K562 (cell line): ENCODE measurements around the gene ANKFN1. TPM values are rescaled to one million over a fixed set of nuclear protein-coding genes. Genes with fewer than 3 reads are reported as not detected.

ENCODE experiments used
- ATAC-seq: fragments of 200-7000 bp; cut with Tn5 transposase; 3 replicates; pipeline ENCODE4 v1.9.1; 2020; ENCODE audit warnings: moderate library complexity
- Bru-seq: library from RNA; stranded (reverse); fragments of 400-500 nt; gene quantifications from one replicate; lab custom pipeline; 2021; lab: Mats Ljungman, UMichigan
- BruChase-seq, 2 experiments: library from RNA; stranded (reverse); fragments of 400-500 nt; gene quantifications; one replicate each; lab custom pipeline; 2021; lab: Mats Ljungman, UMichigan
- BruUV-seq: library from RNA; stranded (reverse); fragments of 400-500 nt; replicated peaks from 2 replicates; lab custom pipeline; 2021; lab: Mats Ljungman, UMichigan
- CTCF ChIA-PET: fragments of 300-600 bp; formaldehyde crosslinking; extraction: SDS; loops from one replicate; lab custom pipeline; 2021; ENCODE audit warnings: low intra/inter-chr PET ratio; lab: Yijun Ruan, JAX
- POLR2A ChIA-PET: fragments of 300-600, 350-650 bp; sonication (Branson Sonifier 250); formaldehyde crosslinking; extraction: SDS; loops from one replicate; lab custom pipeline; 2021; ENCODE audit warnings: antibody characterized with exemption, inconsistent platforms; lab: Yijun Ruan, JAX
- DNase-seq, 4 experiments: peaks; one replicate each; pipeline versions ENCODE4 v3.0.0 to v3.0.0-alpha.2; 2011 to 2018; ENCODE audit warnings: low spot score in 3 of 4, mixed read lengths in 3 of 4; ENCODE audit errors: extremely low read depth in 1 of 4
- FAIRE-seq: peaks from 2 replicates; lab custom pipeline; 2011; peaks lifted over from hg19 to GRCh38; lab: Jason Lieb, UNC
- H2AFZ ChIP-seq: 2 replicates; pipeline ENCODE4 v1.6.0; 2011; ENCODE audit warnings: low read depth, low read length, control low read depth, inconsistent platforms
- H3K27ac ChIP-seq: fragments of 200-600 bp; 3 replicates; pipeline ENCODE4 v1.8.0; 2011; ENCODE audit warnings: low read depth, mild to moderate bottlenecking, control low read depth, inconsistent platforms, low read length, moderate library complexity, mixed read lengths; ENCODE audit errors: extremely low read depth
- H3K27me3 ChIP-seq, 2 experiments: fragments of 300-600 bp in 1 of 2; 2 replicates in 1 of 2; 3 replicates in 1 of 2; pipeline versions ENCODE4 v1.6.0 to v1.8.0; 2011; ENCODE audit warnings: inconsistent platforms in 2 of 2, low read length in 2 of 2, mild to moderate bottlenecking in 1 of 2, mixed read lengths in 1 of 2, moderate library complexity in 1 of 2; ENCODE audit not compliant: control insufficient read depth in 2 of 2, insufficient read depth in 2 of 2
- H3K36me3 ChIP-seq: fragments of 300-600 bp; 3 replicates; pipeline ENCODE4 v1.8.0; 2011; ENCODE audit warnings: mild to moderate bottlenecking, low read length, inconsistent platforms; ENCODE audit not compliant: control insufficient read depth, insufficient read depth
- H3K4me1 ChIP-seq, 2 experiments: fragments of 200-600 bp in 1 of 2; replicated peaks in 1 of 2; 2 replicates in 1 of 2; 3 replicates in 1 of 2; pipeline versions ENCODE4 v1.5.1 to v1.8.0; 2011; ENCODE audit warnings: inconsistent platforms in 2 of 2, low read length in 2 of 2, mild to moderate bottlenecking in 1 of 2, mixed read lengths in 1 of 2, moderate library complexity in 1 of 2; ENCODE audit not compliant: control insufficient read depth in 2 of 2, insufficient read depth in 2 of 2
- H3K4me2 ChIP-seq: 2 replicates; pipeline ENCODE4 v1.6.1; 2011; ENCODE audit warnings: low read length, control low read depth, inconsistent platforms, mixed read lengths; ENCODE audit not compliant: insufficient read depth
- H3K4me3 ChIP-seq: fragments of 200-600 bp; sonication (generic), shearing (Covaris generic); 2 replicates; pipeline ENCODE4 v1.5.1; 2016; ENCODE audit warnings: control low read depth, inconsistent platforms
- H3K79me2 ChIP-seq: fragments of 200-600 bp; 3 replicates; pipeline ENCODE4 v1.8.0; 2011; ENCODE audit warnings: low read length, inconsistent platforms; ENCODE audit not compliant: control insufficient read depth, insufficient read depth
- H3K9ac ChIP-seq, 2 experiments: 2 replicates each; pipeline versions ENCODE4 v1.6.0 to v1.6.1; 2011; ENCODE audit warnings: low read depth in 2 of 2, low read length in 2 of 2, control low read depth in 1 of 2, inconsistent platforms in 1 of 2, mild to moderate bottlenecking in 1 of 2, mixed read lengths in 1 of 2; ENCODE audit not compliant: insufficient read depth in 1 of 2
- H3K9me1 ChIP-seq: one replicate; pipeline ENCODE4 v1.6.0; 2011; ENCODE audit warnings: inconsistent platforms, mild to moderate bottlenecking, low read length, moderate library complexity; ENCODE audit not compliant: control insufficient read depth, insufficient read depth
- H3K9me3 ChIP-seq: replicated peaks from 2 replicates; pipeline ENCODE4 v1.5.1; 2011; ENCODE audit warnings: low read depth, low read length, inconsistent platforms; ENCODE audit not compliant: control insufficient read depth, insufficient read depth
- H4K20me1 ChIP-seq: replicated peaks from 2 replicates; pipeline ENCODE4 v1.6.1; 2011; ENCODE audit warnings: low read length, inconsistent platforms, mixed read lengths; ENCODE audit not compliant: control insufficient read depth, insufficient read depth
- MYBL2 ChIP-seq, 2 experiments: fragments of 450-650 bp in 1 of 2; sonication (generic) in 1 of 2; formaldehyde crosslinking in 1 of 2; IDR thresholded peaks; 2 replicates each; pipeline versions ENCODE4 v1.6.1 to v1.8.1; 2017 to 2022; ENCODE audit warnings: borderline replicate concordance in 1 of 2, inconsistent platforms in 1 of 2, low read depth in 1 of 2, mild to moderate bottlenecking in 1 of 2, missing genetic modification reagents in 1 of 2, moderate library complexity in 1 of 2
- NFE2L1 ChIP-seq: fragments of 450-650 bp; IDR thresholded peaks from 2 replicates; pipeline ENCODE4 v1.6.1; 2016; ENCODE audit warnings: missing genetic modification characterization, low read depth, mild to moderate bottlenecking, missing compliant biosample characterization, moderate library complexity, borderline replicate concordance
- PHF20 ChIP-seq: fragments of 450-650 bp; IDR thresholded peaks from 2 replicates; pipeline ENCODE4 v1.6.1; 2018; ENCODE audit not compliant: partially characterized antibody
- PHTF2 ChIP-seq: fragments of 250-450 bp; sonication (Bioruptor Pico); IDR thresholded peaks from 2 replicates; pipeline ENCODE4 v1.5.0; 2021; ENCODE audit warnings: mild to moderate bottlenecking
- RFX1 ChIP-seq: fragments of 450-650 bp; IDR thresholded peaks from 2 replicates; pipeline ENCODE4 v1.6.1; 2016; ENCODE audit warnings: mild to moderate bottlenecking, moderate library complexity
- WGBS: fragments of 100-300 bp; shearing (Covaris generic); methylation state at CpG from one replicate; pipeline ENCODE4 v1.1.6; 2016; ENCODE audit warnings: low coverage, mixed read lengths; ENCODE audit not compliant: insufficient coverage; ENCODE audit errors: missing lambda C conversion rate; 5-methylcytosine and 5-hydroxymethylcytosine counted together
- in situ Hi-C: fragments of 300-500 bp; cut with MboI; formaldehyde crosslinking; loops from 4 replicates; pipeline ENCODE4 v1.15.0; 2018; ENCODE audit warnings: inconsistent platforms, mixed read lengths
- intact Hi-C: fragments of 100-400 bp; cut with micrococcal nuclease; formaldehyde crosslinking; loops from 2 replicates; pipeline ENCODE4 v1.14.2; 2022
- long read RNA-seq, 3 experiments: library from polyadenylated mRNA in 2 of 3; library from RNA in 1 of 3; unstranded in 2 of 3; stranded (forward) in 1 of 3; transcript quantifications; one replicate each; pipeline ENCODE4 v2.0.0, GENCODE V29; 2019 to 2022
- polyA minus RNA-seq, 3 experiments: library from RNA; depleted of rRNA, polyadenylated mRNA; stranded (reverse); fragments of >200 nt; gene quantifications; 2 replicates each; pipeline ENCODE4 v1.2.3, GENCODE V29; 2011
- polyA plus RNA-seq, 8 experiments: library from polyadenylated mRNA; depleted of rRNA in 4 of 8; stranded (reverse) in 5 of 8; unstranded in 3 of 8; fragments of >200 nt; fragmentation: Nextera tagmentation in 2 of 8; fragmentation: Illumina TruSeq in 1 of 8; extraction: Ambion mirVana in 2 of 8; extraction: Trizol in 1 of 8; gene quantifications; 2 replicates each; pipeline versions ENCODE4 v1.2.1 to v1.2.3, GENCODE V29; 2011 to 2014; ENCODE audit warnings: inconsistent platforms in 1 of 8, missing spikeins in 1 of 8
- total RNA-seq, 7 experiments: library from RNA; depleted of rRNA in 6 of 7; stranded (reverse); fragments of >200 nt in 6 of 7; fragmentation: Illumina TruSeq in 2 of 7; extraction: Trizol in 2 of 7; gene quantifications; 2 replicates each; pipeline versions ENCODE4 v1.2.1 to v1.2.3, GENCODE V29; 2011 to 2021; ENCODE audit warnings: low replicate concordance in 1 of 7

The ANKFN1 gene
- total RNA-seq (2011; cell fraction: chromatin; rRNA removed; ENCODE audit: low replicate concordance): not detected in 2 replicates
- total RNA-seq (2011; cell fraction: nucleolus; rRNA removed): 0.33 TPM in 1 of 2 replicates, not detected in the other
- total RNA-seq (2011; cell fraction: nucleoplasm; rRNA removed): 0.37 TPM in 1 of 2 replicates, not detected in the other
- total RNA-seq (2014; rRNA removed) (0.49 TPM in 1 of 2 replicates, not detected in the other), total RNA-seq (2014; rRNA removed; fragmentation: Illumina TruSeq; extraction: Trizol) (0.26 and 0.29 TPM in 2 replicates), total RNA-seq (2015; rRNA removed; fragmentation: Illumina TruSeq; extraction: Trizol) (0.11 and 0.23 TPM in 2 replicates), total RNA-seq (2021) (0.11 and 0.13 TPM in 2 replicates), polyA plus RNA-seq (2011; rRNA removed) (0.04 TPM in 1 of 2 replicates, not detected in the other), polyA plus RNA-seq (2014; fragmentation: Illumina TruSeq; extraction: Trizol) (0.17 and 0.24 TPM in 2 replicates), polyA plus RNA-seq (2014; fragmentation: Nextera tagmentation; extraction: Ambion mirVana) (under 1 TPM; 0.10 to 0.39 TPM), polyA plus RNA-seq (2014; rRNA removed) (0.16 and 0.19 TPM in 2 replicates), polyA minus RNA-seq (2011; rRNA and poly(A)+ RNA removed) (0.11 TPM in 1 of 2 replicates, not detected in the other), Bru-seq, nascent RNA (percentile 13 among the genes with signal in this experiment), BruChase-seq, experiment 1, labeled RNA remaining after a 2-hour chase (percentile 22 among the genes with signal in this experiment), BruChase-seq, experiment 2, labeled RNA remaining after a 6-hour chase (percentile 20 among the genes with signal in this experiment)
- polyA plus RNA-seq (2011; cell fraction: cytosol; rRNA removed): not detected in 2 replicates
- polyA plus RNA-seq (2011; cell fraction: nucleus; rRNA removed): 0.16 TPM in 1 of 2 replicates, not detected in the other
- polyA plus RNA-seq (2012): 0.05 and 2.7 TPM in 2 replicates
- not detected in 2 replicates for polyA minus RNA-seq (2011; cell fraction: cytosol; rRNA and poly(A)+ RNA removed)
- polyA minus RNA-seq (2011; cell fraction: nucleus; rRNA and poly(A)+ RNA removed): not detected in 2 replicates
- long read RNA-seq, experiment 1, partial matches to known transcripts: 0 of 2 reads
- long read RNA-seq, experiment 1, other reads (novel, unspliced or antisense): 2 of 2 reads
- long read RNA-seq, experiment 2: 0 reads
- long read RNA-seq, experiment 3: 0 reads

GRCh38 chr17:56152874-56153602, at the start of gene ANKFN1:
Gene ANKFN1 (plus strand): TSS chr17:56153475. CDS start chr17:56212668, 59,193 bp downstream.
- no TSS peak for BruUV-seq
- POLR2A ChIA-PET: interaction anchor here (1.0 kb wide), 1 partner anchor 9 kb away, joined by 3 read pairs; no protein-coding TSS in a partner anchor
- TF ChIP-seq NFE2L1 (tag) (no peak), RFX1 (0 out of 2 replicates have a peak, but pooled peaks have one; percentile 26), PHTF2 (CRISPR knock-in tag) (no peak), PHF20 (no peak), MYBL2 (IDR thresholded peaks at IDR 0.05; ENCODE audit: low read depth) (no peak), MYBL2 (CRISPR knock-in tag; IDR thresholded peaks at IDR 0.05; ENCODE audit: borderline replicate concordance) (no peak)
- H4K20me1 ChIP-seq: no peaks in the 10 kb centered on the region
- no peak within 1 kb of the TSS for H2AFZ ChIP-seq
- H3K4me1 ChIP-seq: no peaks in the 10 kb centered on the region; a peak in 1 of 5 replicates
- FAIRE-seq: no peak
- no peak within 1 kb of the TSS for H3K4me2 ChIP-seq
- 0% methylated on average over 11 of the region's 11 CpGs for WGBS
- in situ Hi-C loops: no loop called here
- intact Hi-C loops: no loop called here
- H3K9me3 ChIP-seq: no peaks in the 10 kb centered on the region
- no peaks in the 10 kb centered on the region for H3K79me2 ChIP-seq
- H3K36me3 ChIP-seq: no peaks in the 10 kb centered on the region
- no peak for DNase-seq
- H3K4me3 ChIP-seq: no peak within 1 kb of the TSS
- no peak within 1 kb of the TSS for H3K9ac ChIP-seq
- ATAC-seq: no peak
- H3K9me1 ChIP-seq: no peaks in the 10 kb centered on the region
- no peak within 1 kb of the TSS for H3K27ac ChIP-seq
- CTCF ChIA-PET: no interaction called here
- H3K27me3 ChIP-seq: no peaks in the 10 kb centered on the region
